Stimulated activated CD8-positive, alpha-beta memory T cell treated with anti-CD3 and anti-CD28 coated beads, Interleukin-2, amount 100 ng/mL, for 1 hour (primary cell): ENCODE data around the gene HMGB1.

ENCODE experiments used
- DNase-seq, 2 donors: peaks; one replicate each; pipeline ENCODE4 v3.0.0-alpha.2; 2020; ENCODE audit warnings: low read depth in 2 of 2

Gene HMGB1

GRCh38 chr13:30429721-30430694 lies 35.7 kb downstream of the HMGB1 start:
- DNase-seq = no peak

GRCh38 chr13:30429235-30429634 lies 36.5 kb downstream of the HMGB1 start:
- no peak for DNase-seq

GRCh38 chr13:30423891-30424290 lies 41.8 kb downstream of the HMGB1 start:
- no peak for DNase-seq

- DNase-seq = peak in 1 of 2 donors; percentile 42
Measured at GRCh38 chr13:30422054-30422839, 43.5 kb downstream of the HMGB1 start, which contains the start of gene UBE2L5. TSS of gene UBE2L5 (plus strand) at chr13:30422493. CDS start at chr13:30427991, 5,498 bp downstream.

GRCh38 chr13:30421093-30422053 lies 44.4 kb downstream of the HMGB1 start:
- peak in 1 of 2 donors; percentile 11 for DNase-seq

GRCh38 chr13:30418717-30419459 lies 46.8 kb downstream of the HMGB1 start:
- DNase-seq = no peak

- DNase-seq = no peak
Measured at GRCh38 chr13:30418075-30418716, 47.5 kb downstream of the HMGB1 start.

- no peak for DNase-seq
Measured at GRCh38 chr13:30416471-30416870, 49.3 kb downstream of the HMGB1 start.

- no peak for DNase-seq
Measured at GRCh38 chr13:30415430-30416030, 50.2 kb downstream of the HMGB1 start.

GRCh38 chr13:30413842-30414241 lies 51.9 kb downstream of the HMGB1 start:
- no peak for DNase-seq

- DNase-seq = no peak
Measured at GRCh38 chr13:30412346-30412745, 53.4 kb downstream of the HMGB1 start.

GRCh38 chr13:30410705-30411125 lies 55.0 kb downstream of the HMGB1 start:
- DNase-seq = no peak

GRCh38 chr13:30409886-30410704 lies 55.6 kb downstream of the HMGB1 start:
- no peak for DNase-seq

GRCh38 chr13:30408319-30409101 lies 57.2 kb downstream of the HMGB1 start:
- peak; percentile 74 to 83 for DNase-seq

- no peak for DNase-seq
Measured at GRCh38 chr13:30406779-30407416, 58.8 kb downstream of the HMGB1 start.
